Measurements from ENCODE around the gene CST1.

DNA sequence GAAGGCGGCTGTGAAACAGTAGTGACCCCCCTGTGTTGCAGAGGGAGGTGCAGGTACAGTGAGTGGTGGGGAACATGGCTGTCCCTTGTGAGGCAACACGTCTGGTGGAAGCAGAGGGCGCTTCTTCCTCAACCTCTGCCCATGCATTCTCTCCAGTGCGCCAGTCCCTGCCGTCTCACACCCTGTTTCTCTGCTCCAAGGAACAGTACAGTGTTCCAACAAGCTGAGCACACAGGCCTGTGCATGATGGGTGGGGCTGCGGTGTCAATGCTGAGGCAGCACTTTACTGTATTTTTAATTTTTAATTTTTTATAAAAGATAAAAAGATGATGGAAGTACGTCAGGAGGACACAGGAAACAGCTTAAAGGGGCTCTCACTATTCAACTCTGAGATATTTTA is 43.3 kb upstream of the CST1 start:
- TF ChIP-seq, protein P1, sequence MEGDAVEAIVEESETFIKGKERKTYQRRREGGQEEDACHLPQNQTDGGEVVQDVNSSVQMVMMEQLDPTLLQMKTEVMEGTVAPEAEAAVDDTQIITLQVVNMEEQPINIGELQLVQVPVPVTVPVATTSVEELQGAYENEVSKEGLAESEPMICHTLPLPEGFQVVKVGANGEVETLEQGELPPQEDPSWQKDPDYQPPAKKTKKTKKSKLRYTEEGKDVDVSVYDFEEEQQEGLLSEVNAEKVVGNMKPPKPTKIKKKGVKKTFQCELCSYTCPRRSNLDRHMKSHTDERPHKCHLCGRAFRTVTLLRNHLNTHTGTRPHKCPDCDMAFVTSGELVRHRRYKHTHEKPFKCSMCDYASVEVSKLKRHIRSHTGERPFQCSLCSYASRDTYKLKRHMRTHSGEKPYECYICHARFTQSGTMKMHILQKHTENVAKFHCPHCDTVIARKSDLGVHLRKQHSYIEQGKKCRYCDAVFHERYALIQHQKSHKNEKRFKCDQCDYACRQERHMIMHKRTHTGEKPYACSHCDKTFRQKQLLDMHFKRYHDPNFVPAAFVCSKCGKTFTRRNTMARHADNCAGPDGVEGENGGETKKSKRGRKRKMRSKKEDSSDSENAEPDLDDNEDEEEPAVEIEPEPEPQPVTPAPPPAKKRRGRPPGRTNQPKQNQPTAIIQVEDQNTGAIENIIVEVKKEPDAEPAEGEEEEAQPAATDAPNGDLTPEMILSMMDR (conservative IDR thresholded peaks at IDR 0.05; ENCODE audit: low read length) = no peak
- TF ChIP-seq EZH2phosphoT487 (IDR thresholded peaks at IDR 0.05; ENCODE audit: borderline replicate concordance, low read depth, low read length) = no peak
